ENCODE results near the gene RGS11. TPM values are rescaled to one million over a fixed set of nuclear protein-coding genes. Genes with fewer than 3 reads are reported as not detected.

Gene RGS11
- total RNA-seq, 1 experiment from 2014 or later, result 8.9 TPM

- Histone ChIP-seq H3K27me3 (replicated peaks; ENCODE audit: control insufficient read depth, insufficient read depth, low read length) (no peaks in the 10 kb centered on the region), H3K9me3 (no peaks in the 10 kb centered on the region), H3K4me1 (no peaks in the 10 kb centered on the region), H3K4me3 (ENCODE audit: low read depth, low read length) (no peak overlapping the region), H3K36me3 (ENCODE audit: control insufficient read depth, insufficient read depth, low read length) (peaks cover 1% of the 10 kb centered on the region)
- DNase-seq, result no peak
- Mint-ChIP-seq H3K4me3 (ENCODE audit: unreplicated experiment) (no peak overlapping the region), H3K27me3 (ENCODE audit: insufficient read depth, unreplicated experiment) (no peaks in the 10 kb centered on the region), H3K4me1 (ENCODE audit: low read depth, unreplicated experiment) (no peaks in the 10 kb centered on the region), H3K9me3 (ENCODE audit: unreplicated experiment) (no peaks in the 10 kb centered on the region), H3K27ac (ENCODE audit: unreplicated experiment) (no peak overlapping the region), H3K36me3 (ENCODE audit: insufficient read depth, unreplicated experiment) (peaks cover 32% of the 10 kb centered on the region)
- ChIA-PET POLR2A (no interaction called here), CTCF (no interaction called here)
- intact Hi-C loops (cut with micrococcal nuclease; ENCODE audit: unreplicated experiment), result no loop called here
- TF ChIP-seq CTCF (IDR thresholded peaks at IDR 0.05; ENCODE audit: insufficient read depth in 1 of 2, low read depth in 1 of 2, low read length in 1 of 2, severe bottlenecking in 1 of 2, unreplicated experiment in 1 of 2), result no peak
- no TSS peak for BruUV-seq (replicated peaks)
These were observed 33.7 kb upstream of the RGS11 start for GRCh38 chr16:309476-309875.

GRCh38 chr16:307691-308312, 32.1 kb upstream of the RGS11 start:
- POLR2A ChIA-PET, result no interaction called here
- no TSS peak for BruUV-seq (replicated peaks)
- H3K9me3 Mint-ChIP-seq (ENCODE audit: unreplicated experiment), result no peaks in the 10 kb centered on the region
- no peaks in the 10 kb centered on the region for H3K27me3 ChIP-seq (replicated peaks; ENCODE audit: control insufficient read depth, insufficient read depth, low read length)
- CTCF ChIA-PET, result no interaction called here
- no peak for DNase-seq
- H3K4me1 ChIP-seq, result no peaks in the 10 kb centered on the region
- no peaks in the 10 kb centered on the region for H3K9me3 ChIP-seq
- no peak overlapping the region for H3K27ac Mint-ChIP-seq (ENCODE audit: unreplicated experiment)
- intact Hi-C loops (cut with micrococcal nuclease; ENCODE audit: unreplicated experiment), result no loop called here
- TF ChIP-seq CTCF (IDR thresholded peaks at IDR 0.05; ENCODE audit: insufficient read depth in 1 of 2, low read depth in 1 of 2, low read length in 1 of 2, severe bottlenecking in 1 of 2, unreplicated experiment in 1 of 2), result no peak
- H3K27me3 Mint-ChIP-seq (ENCODE audit: insufficient read depth, unreplicated experiment), result no peaks in the 10 kb centered on the region
- no peaks in the 10 kb centered on the region for H3K4me1 Mint-ChIP-seq (ENCODE audit: low read depth, unreplicated experiment)
- peaks cover 33% of the 10 kb centered on the region for H3K36me3 Mint-ChIP-seq (ENCODE audit: insufficient read depth, unreplicated experiment)
- H3K4me3 ChIP-seq (ENCODE audit: low read depth, low read length), result no peak overlapping the region
- H3K36me3 ChIP-seq (ENCODE audit: control insufficient read depth, insufficient read depth, low read length), result peaks cover 1% of the 10 kb centered on the region
- H3K4me3 Mint-ChIP-seq (ENCODE audit: unreplicated experiment), result no peak overlapping the region

- Mint-ChIP-seq H3K27me3 (ENCODE audit: insufficient read depth, unreplicated experiment) (no peaks in the 10 kb centered on the region), H3K36me3 (ENCODE audit: insufficient read depth, unreplicated experiment) (peaks cover 33% of the 10 kb centered on the region), H3K27ac (ENCODE audit: unreplicated experiment) (no peak overlapping the region), H3K9me3 (ENCODE audit: unreplicated experiment) (no peaks in the 10 kb centered on the region), H3K4me3 (ENCODE audit: unreplicated experiment) (no peak overlapping the region), H3K4me1 (ENCODE audit: low read depth, unreplicated experiment) (no peaks in the 10 kb centered on the region)
- Histone ChIP-seq H3K27me3 (replicated peaks; ENCODE audit: control insufficient read depth, insufficient read depth, low read length) (no peaks in the 10 kb centered on the region), H3K36me3 (ENCODE audit: control insufficient read depth, insufficient read depth, low read length) (peaks cover 1% of the 10 kb centered on the region), H3K4me3 (ENCODE audit: low read depth, low read length) (no peak overlapping the region), H3K4me1 (no peaks in the 10 kb centered on the region), H3K9me3 (no peaks in the 10 kb centered on the region)
- intact Hi-C loops (cut with micrococcal nuclease; ENCODE audit: unreplicated experiment), result no loop called here
- BruUV-seq (replicated peaks), result no TSS peak
- POLR2A ChIA-PET, result no interaction called here
- CTCF ChIA-PET, result no interaction called here
- no peak for TF ChIP-seq CTCF (IDR thresholded peaks at IDR 0.05; ENCODE audit: insufficient read depth in 1 of 2, low read depth in 1 of 2, low read length in 1 of 2, severe bottlenecking in 1 of 2, unreplicated experiment in 1 of 2)
- DNase-seq, result no peak
These were observed 31.2 kb upstream of the RGS11 start for GRCh38 chr16:306911-307370.

Measured in Caco-2 (cell line).